SH-SY5Y (cell line): Measurements from ENCODE around the gene RABIF.

Source experiments
- GATA2 ChIP-seq: IDR thresholded peaks from 2 replicates; pipeline ENCODE4 v1.6.1; 2011; ENCODE audit warnings: mild to moderate bottlenecking, low read depth, low read length
- GATA3 ChIP-seq: IDR thresholded peaks from 2 replicates; pipeline ENCODE4 v1.6.1; 2011; ENCODE audit warnings: low read depth, mild to moderate bottlenecking, low read length, moderate library complexity

DNA sequence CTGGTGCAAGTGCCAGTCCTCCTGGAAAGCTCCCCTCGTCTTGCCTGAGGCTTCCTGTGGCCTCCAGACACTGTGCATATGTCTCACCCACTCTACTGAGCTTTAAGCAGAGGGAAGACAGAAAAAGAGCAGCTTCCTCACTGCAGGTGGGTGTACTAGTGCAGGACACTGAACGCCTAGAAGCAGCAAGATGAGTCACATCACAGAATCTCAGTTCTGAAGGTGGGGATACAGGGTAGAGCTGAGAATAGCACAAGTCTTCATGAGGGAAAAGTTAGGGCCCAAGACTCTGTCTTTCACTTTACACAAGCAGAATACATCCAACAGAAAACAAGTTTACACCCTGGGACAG, 40.8 kb downstream of the RABIF start:
- no peak for TF ChIP-seq GATA2
- TF ChIP-seq GATA3 = no peak
